Panc1 (cell line): Measurements from ENCODE around the gene PFN1. TPM values are rescaled to one million over a fixed set of nuclear protein-coding genes. Genes with fewer than 3 reads are reported as not detected.

ENCODE experiments used
- ATAC-seq: fragments of 200-7000 bp; cut with Tn5 transposase; 2 replicates; pipeline ENCODE4 v1.9.1; 2020; ENCODE audit warnings: mild to moderate bottlenecking, moderate library complexity
- BruUV-seq: library from RNA; stranded (reverse); fragments of 400-500 nt; replicated peaks from 2 replicates; lab custom pipeline; 2021; lab: Mats Ljungman, UMichigan
- CTCF ChIA-PET: fragments of 300-600 bp; sonication (Branson Sonifier 250); formaldehyde crosslinking; loops from one replicate; lab custom pipeline; 2022; ENCODE audit warnings: antibody characterized with exemption; lab: Charles Lee
- POLR2A ChIA-PET: fragments of 300-600 bp; sonication (Branson Sonifier 250); formaldehyde crosslinking; loops from one replicate; lab custom pipeline; 2022; ENCODE audit warnings: antibody characterized with exemption; lab: Charles Lee
- DNase-seq: peaks from one replicate; pipeline ENCODE4 v3.0.0-alpha.2; 2010; ENCODE audit warnings: low read depth, low spot score
- H3K27ac ChIP-seq: 2 replicates; pipeline ENCODE4 v1.5.1; 2011; ENCODE audit warnings: mild to moderate bottlenecking, low read length, inconsistent platforms
- H3K27me3 ChIP-seq: fragments of 200-500 bp; sonication (Bioruptor generic); 2 replicates; pipeline ENCODE4 v1.6.0; 2014; ENCODE audit warnings: low read length, inconsistent platforms; ENCODE audit not compliant: control insufficient read depth, insufficient read depth
- H3K36me3 ChIP-seq: fragments of 200-500 bp; sonication (Bioruptor generic); 2 replicates; pipeline ENCODE4 v1.5.1; 2014; ENCODE audit warnings: inconsistent platforms, mild to moderate bottlenecking, low read length, moderate library complexity; ENCODE audit not compliant: control insufficient read depth, insufficient read depth
- H3K4me1 ChIP-seq: 2 replicates; pipeline ENCODE4 v1.5.1; 2011; ENCODE audit warnings: inconsistent platforms, mild to moderate bottlenecking, low read length, moderate library complexity; ENCODE audit not compliant: control insufficient read depth, insufficient read depth
- H3K4me3 ChIP-seq, 2 experiments: 2 replicates each; pipeline ENCODE4 v1.5.1; 2011 to 2012; ENCODE audit warnings: low read depth in 2 of 2, low read length in 2 of 2, mild to moderate bottlenecking in 2 of 2, inconsistent platforms in 1 of 2, moderate library complexity in 1 of 2
- H3K9me3 ChIP-seq: fragments of 200-500 bp; sonication (Bioruptor generic); 2 replicates; pipeline ENCODE4 v1.5.1; 2014; ENCODE audit warnings: low read depth, mild to moderate bottlenecking, inconsistent platforms, low read length, moderate library complexity; ENCODE audit not compliant: control insufficient read depth, insufficient read depth
- POLR2AphosphoS5 ChIP-seq: IDR thresholded peaks from 2 replicates; pipeline ENCODE4 v1.6.1; 2012; ENCODE audit warnings: mild to moderate bottlenecking, low read depth, low read length, moderate library complexity
- SIN3A ChIP-seq: IDR thresholded peaks from 2 replicates; pipeline ENCODE4 v1.6.1; 2012; ENCODE audit warnings: low read depth, mild to moderate bottlenecking, low read length, moderate library complexity, borderline replicate concordance; ENCODE audit not compliant: insufficient read depth
- in situ Hi-C: cut with HindIII; loops from 2 replicates; pipeline ENCODE4 v1.10.0; 2016; ENCODE audit warnings: low sequenced_read_pairs, low pct_unique_long_range_greater_than_20kb
- intact Hi-C: fragments of 100-400 bp; cut with micrococcal nuclease; formaldehyde crosslinking; loops from one replicate; pipeline ENCODE4 v1.10.0; 2022; ENCODE audit not compliant: unreplicated experiment
- total RNA-seq: library from RNA; stranded (reverse); gene quantifications from one replicate; pipeline ENCODE4 v1.2.1, GENCODE V29; 2021; ENCODE audit not compliant: unreplicated experiment
- TF ChIP-seq, protein P1 (sequence below), 2 experiments: IDR thresholded peaks; 2 replicates each; pipeline ENCODE4 v1.6.1; 2011 to 2012; ENCODE audit warnings: low read depth in 2 of 2, control low read depth in 1 of 2, low read length in 1 of 2, mild to moderate bottlenecking in 1 of 2, moderate library complexity in 1 of 2; ENCODE audit not compliant: insufficient read depth in 1 of 2
- TF ChIP-seq, protein P2 (sequence below): fragments of 450-650 bp; IDR thresholded peaks from 2 replicates; pipeline ENCODE4 v1.5.1; 2017; ENCODE audit warnings: mild to moderate bottlenecking

The PFN1 gene
- total RNA-seq, 1 experiment from 2014 or later = 1,074 TPM

DNA sequence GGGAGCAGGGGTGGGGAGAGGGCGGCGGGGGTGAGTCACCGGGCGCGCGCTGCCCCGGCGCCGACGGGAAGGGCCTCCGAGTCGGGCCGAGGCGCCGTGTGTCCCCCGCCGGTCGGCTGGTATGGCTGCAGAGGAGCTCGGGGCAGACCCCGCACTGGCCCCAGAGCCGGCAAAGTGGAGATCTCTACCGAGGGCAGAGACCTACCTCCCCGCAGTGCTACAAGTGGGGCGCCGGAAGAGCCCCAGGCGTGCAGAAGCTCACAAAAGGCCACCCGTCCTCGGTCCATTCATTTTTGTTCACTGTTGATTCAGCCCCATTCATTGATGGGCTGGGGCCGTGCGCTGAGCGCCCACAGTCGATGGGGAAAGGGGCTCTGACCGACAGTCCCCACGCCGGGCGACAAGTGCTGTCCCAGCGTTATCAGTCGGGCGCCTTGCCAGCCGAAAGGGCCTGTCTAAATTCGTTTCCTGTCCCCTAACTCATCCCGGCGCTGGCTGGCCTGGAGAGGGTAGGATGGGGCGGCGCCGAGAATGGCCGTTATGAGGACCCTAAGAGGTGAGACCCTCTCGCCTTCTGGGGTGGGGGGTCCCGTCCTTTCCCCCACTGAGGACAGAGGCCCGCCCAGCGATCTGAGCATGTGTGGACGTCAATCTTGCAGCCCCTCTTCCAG is 1.9 kb upstream of the PFN1 start:
- Histone ChIP-seq H3K4me1 (peaks cover 22% of the 10 kb centered on the region), H3K9me3 (no peaks in the 10 kb centered on the region), H3K36me3 (peaks cover 6% of the 10 kb centered on the region), H3K27me3 (no peaks in the 10 kb centered on the region), H3K4me3 (peak overlapping the region; percentile 51 to 67), H3K27ac (peak overlapping the region; percentile 94)
- POLR2A ChIA-PET = no interaction called here
- TSS peak; percentile 80 for BruUV-seq
- ATAC-seq (no peak; the same call in 1 of the 2 replicates), DNase-seq (no peak)
- CTCF ChIA-PET = no interaction called here
- in situ Hi-C loops (no loop called here), intact Hi-C loops (no loop called here)
- TF ChIP-seq, protein P1, sequence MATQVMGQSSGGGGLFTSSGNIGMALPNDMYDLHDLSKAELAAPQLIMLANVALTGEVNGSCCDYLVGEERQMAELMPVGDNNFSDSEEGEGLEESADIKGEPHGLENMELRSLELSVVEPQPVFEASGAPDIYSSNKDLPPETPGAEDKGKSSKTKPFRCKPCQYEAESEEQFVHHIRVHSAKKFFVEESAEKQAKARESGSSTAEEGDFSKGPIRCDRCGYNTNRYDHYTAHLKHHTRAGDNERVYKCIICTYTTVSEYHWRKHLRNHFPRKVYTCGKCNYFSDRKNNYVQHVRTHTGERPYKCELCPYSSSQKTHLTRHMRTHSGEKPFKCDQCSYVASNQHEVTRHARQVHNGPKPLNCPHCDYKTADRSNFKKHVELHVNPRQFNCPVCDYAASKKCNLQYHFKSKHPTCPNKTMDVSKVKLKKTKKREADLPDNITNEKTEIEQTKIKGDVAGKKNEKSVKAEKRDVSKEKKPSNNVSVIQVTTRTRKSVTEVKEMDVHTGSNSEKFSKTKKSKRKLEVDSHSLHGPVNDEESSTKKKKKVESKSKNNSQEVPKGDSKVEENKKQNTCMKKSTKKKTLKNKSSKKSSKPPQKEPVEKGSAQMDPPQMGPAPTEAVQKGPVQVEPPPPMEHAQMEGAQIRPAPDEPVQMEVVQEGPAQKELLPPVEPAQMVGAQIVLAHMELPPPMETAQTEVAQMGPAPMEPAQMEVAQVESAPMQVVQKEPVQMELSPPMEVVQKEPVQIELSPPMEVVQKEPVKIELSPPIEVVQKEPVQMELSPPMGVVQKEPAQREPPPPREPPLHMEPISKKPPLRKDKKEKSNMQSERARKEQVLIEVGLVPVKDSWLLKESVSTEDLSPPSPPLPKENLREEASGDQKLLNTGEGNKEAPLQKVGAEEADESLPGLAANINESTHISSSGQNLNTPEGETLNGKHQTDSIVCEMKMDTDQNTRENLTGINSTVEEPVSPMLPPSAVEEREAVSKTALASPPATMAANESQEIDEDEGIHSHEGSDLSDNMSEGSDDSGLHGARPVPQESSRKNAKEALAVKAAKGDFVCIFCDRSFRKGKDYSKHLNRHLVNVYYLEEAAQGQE (IDR thresholded peaks at IDR 0.05; ENCODE audit: insufficient read depth in 1 of 2, low read depth in 2 of 2, low read length in 1 of 2) = no peak
- TF ChIP-seq, protein P2, sequence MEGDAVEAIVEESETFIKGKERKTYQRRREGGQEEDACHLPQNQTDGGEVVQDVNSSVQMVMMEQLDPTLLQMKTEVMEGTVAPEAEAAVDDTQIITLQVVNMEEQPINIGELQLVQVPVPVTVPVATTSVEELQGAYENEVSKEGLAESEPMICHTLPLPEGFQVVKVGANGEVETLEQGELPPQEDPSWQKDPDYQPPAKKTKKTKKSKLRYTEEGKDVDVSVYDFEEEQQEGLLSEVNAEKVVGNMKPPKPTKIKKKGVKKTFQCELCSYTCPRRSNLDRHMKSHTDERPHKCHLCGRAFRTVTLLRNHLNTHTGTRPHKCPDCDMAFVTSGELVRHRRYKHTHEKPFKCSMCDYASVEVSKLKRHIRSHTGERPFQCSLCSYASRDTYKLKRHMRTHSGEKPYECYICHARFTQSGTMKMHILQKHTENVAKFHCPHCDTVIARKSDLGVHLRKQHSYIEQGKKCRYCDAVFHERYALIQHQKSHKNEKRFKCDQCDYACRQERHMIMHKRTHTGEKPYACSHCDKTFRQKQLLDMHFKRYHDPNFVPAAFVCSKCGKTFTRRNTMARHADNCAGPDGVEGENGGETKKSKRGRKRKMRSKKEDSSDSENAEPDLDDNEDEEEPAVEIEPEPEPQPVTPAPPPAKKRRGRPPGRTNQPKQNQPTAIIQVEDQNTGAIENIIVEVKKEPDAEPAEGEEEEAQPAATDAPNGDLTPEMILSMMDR = no peak
- peak; percentile 62 for TF ChIP-seq POLR2AphosphoS5
- TF ChIP-seq SIN3A = 0 out of 2 replicates have a peak, but pooled peaks have one; percentile 18

GRCh38 chr17:4949321-4950074 is 1.2 kb upstream of the PFN1 start:
- CTCF ChIA-PET = no interaction called here

More at GRCh38 chr17:4949321-4950074, 1.2 kb upstream of the PFN1 start:
- ATAC-seq (peak; percentile 52), DNase-seq (no peak)
- H3K27me3 ChIP-seq = no peaks in the 10 kb centered on the region
- in situ Hi-C loops = no loop called here
- peaks cover 29% of the 10 kb centered on the region for H3K4me1 ChIP-seq
- no peaks in the 10 kb centered on the region for H3K9me3 ChIP-seq
- BruUV-seq = no TSS peak
- H3K36me3 ChIP-seq = peaks cover 6% of the 10 kb centered on the region
- POLR2A ChIA-PET = interaction anchor here (0.7 to 1.1 kb wide), 2 partner anchors 18 to 37 kb away, joined by 3 to 4 read pairs; partner anchors contain the start of gene SPAG7
- TF ChIP-seq, protein P2 = no peak
- peak; percentile 50; the same call in 1 of the 2 replicates for TF ChIP-seq POLR2AphosphoS5
- H3K4me3 ChIP-seq = peak overlapping the region; percentile 83 to 85
- intact Hi-C loops = no loop called here
- peak overlapping the region; percentile 93 for H3K27ac ChIP-seq
